ENCODE data around the gene ZGPAT. TPM values are rescaled to one million over a fixed set of nuclear protein-coding genes. Genes with fewer than 3 reads are reported as not detected.

ZGPAT gene
- total RNA-seq, 4 donors from 2014 or later = 29.1 to 346 (median 76.5) TPM

- no peak overlapping the region for H3K27ac ChIP-seq
- DNase-seq = no peak
- peaks cover 6 to 9% (median 7%) of the 10 kb centered on the region in 4 donors for H3K4me1 ChIP-seq
- H3K27me3 ChIP-seq = no peaks in the 10 kb centered on the region
- intact Hi-C loops (cut with DNase I; ENCODE audit: low total_unique reads) = no loop called here
- TF ChIP-seq CTCF (IDR thresholded peaks at IDR 0.05) = no peak
- no peak for TF ChIP-seq EP300 (IDR thresholded peaks at IDR 0.05; ENCODE audit: low read depth)
- TF ChIP-seq POLR2A (IDR thresholded peaks at IDR 0.05) = no peak
- no peak for TF ChIP-seq POLR2AphosphoS5 (IDR thresholded peaks at IDR 0.05)
- H3K4me3 ChIP-seq = no peak overlapping the region
- peaks cover 0 to 7% (median 0%) of the 10 kb centered on the region in 4 donors for H3K36me3 ChIP-seq
- in situ Hi-C loops (cut with MboI; ENCODE audit: low pct_ligation_motif_present in 1 of 4, low pct_unique_long_range_greater_than_20kb in 1 of 4, low sequenced_read_pairs in 3 of 4) = no loop called here
- WGBS, 2 donors (ENCODE audit: low coverage in 1 of 2) = 89% methylated on average over 24 of the region's 26 CpGs; no CpG with 5 or more reads in 1 of the 2 donors
- H3K9me3 ChIP-seq = no peaks in the 10 kb centered on the region
Observed at GRCh38 chr20:63663332-63664066, 44.3 kb upstream of the ZGPAT start.

DNA sequence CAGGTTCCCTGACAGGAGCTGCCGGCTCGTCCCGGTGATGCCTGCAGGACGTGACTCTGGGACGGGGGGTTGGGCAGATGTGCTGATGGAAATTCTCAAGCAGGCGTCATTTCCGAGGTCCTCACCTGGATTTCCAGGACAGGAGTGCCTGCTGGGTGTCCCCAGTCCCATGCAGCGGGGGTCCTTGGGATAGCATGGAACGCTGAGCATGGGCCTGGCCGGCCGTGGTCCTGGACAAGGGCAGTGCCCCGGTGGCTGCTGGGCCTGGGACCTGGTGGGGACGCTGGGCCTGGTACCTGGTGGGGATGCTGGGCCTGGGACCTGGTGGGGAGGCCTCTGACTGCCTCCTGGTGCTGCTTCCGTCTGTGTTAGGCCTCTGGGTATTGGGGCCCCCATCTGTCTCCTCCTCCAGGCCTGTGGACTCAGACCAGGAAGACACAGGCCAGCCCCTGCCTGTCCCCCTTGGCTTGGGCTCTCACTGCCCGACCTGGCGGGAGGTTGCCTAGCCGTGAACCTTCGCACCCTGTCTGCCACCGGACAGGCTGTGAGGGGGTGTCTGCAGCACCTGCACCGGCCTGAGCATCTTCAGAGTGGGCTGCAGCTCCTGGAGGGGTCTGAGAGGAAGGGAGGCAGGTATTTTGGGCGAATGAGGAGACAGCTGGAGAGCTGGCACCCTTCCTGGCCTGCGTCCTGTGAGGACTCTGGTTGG is 43.5 kb upstream of the ZGPAT start:
- TF ChIP-seq POLR2A (IDR thresholded peaks at IDR 0.05) = no peak
- TF ChIP-seq EP300 (IDR thresholded peaks at IDR 0.05; ENCODE audit: low read depth) = no peak
- TF ChIP-seq POLR2AphosphoS5 (IDR thresholded peaks at IDR 0.05) = no peak
- no peak for TF ChIP-seq CTCF (IDR thresholded peaks at IDR 0.05)
- intact Hi-C loops (cut with DNase I; ENCODE audit: low total_unique reads) = no loop called here
- Histone ChIP-seq H3K27me3 (no peaks in the 10 kb centered on the region), H3K4me3 (no peak overlapping the region), H3K4me1 (peaks cover 3 to 4% (median 4%) of the 10 kb centered on the region in 4 donors), H3K9me3 (no peaks in the 10 kb centered on the region), H3K36me3 (peaks cover 0 to 10% (median 0%) of the 10 kb centered on the region in 4 donors), H3K27ac (no peak overlapping the region)
- 91% methylated on average over 18 of the region's 22 CpGs; no CpG with 5 or more reads in 1 of the 2 donors for whole genome bisulfite sequencing, 2 donors (ENCODE audit: low coverage in 1 of 2)
- in situ Hi-C loops (cut with MboI; ENCODE audit: low pct_ligation_motif_present in 1 of 4, low pct_unique_long_range_greater_than_20kb in 1 of 4, low sequenced_read_pairs in 3 of 4) = no loop called here
- no peak for DNase-seq

DNA sequence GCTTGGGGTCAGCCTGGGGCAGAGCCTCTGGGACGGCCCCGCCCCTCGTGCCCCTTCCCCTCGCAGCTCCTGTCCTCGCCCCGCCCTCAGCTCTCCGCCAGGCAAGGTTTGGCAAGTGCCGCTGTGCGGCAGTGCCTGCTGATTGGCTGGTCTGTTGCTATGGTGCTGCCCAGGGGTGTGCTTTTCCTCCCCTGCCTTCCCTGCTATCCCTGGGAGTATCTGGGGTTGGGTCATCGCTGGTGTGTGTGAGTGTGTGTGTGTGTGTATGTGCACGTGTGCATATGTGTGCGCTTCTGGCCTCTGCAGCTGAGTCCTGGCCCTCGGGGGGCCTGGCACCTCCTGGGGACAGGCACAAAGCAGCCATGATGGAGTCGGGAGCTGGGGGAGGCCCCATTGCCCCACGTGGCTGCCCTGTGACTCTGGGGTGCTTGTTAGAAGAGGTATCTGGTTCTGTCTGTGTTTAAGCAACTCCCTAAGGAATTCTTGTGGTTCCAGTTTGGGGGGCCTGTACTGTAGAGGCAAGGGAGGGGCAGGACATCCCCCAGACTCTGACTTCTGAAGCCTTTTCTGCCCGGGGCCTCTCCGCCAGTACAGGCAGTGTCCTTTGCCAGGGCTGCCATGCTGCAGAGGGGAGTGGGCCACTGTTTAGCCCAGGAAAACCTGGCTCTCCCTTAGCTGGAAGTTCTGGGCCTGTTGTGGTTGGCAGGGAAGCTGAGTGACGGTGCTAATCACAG is 42.8 kb upstream of the ZGPAT start:
- H3K4me3 ChIP-seq = no peak overlapping the region
- TF ChIP-seq EP300 (IDR thresholded peaks at IDR 0.05; ENCODE audit: low read depth) (no peak), POLR2AphosphoS5 (IDR thresholded peaks at IDR 0.05) (no peak), POLR2A (IDR thresholded peaks at IDR 0.05) (no peak), CTCF (IDR thresholded peaks at IDR 0.05) (no peak)
- H3K4me1 ChIP-seq = no peaks in the 10 kb centered on the region
- no peak overlapping the region for H3K27ac ChIP-seq
- peaks cover 0 to 10% (median 0%) of the 10 kb centered on the region in 4 donors for H3K36me3 ChIP-seq
- in situ Hi-C loops (cut with MboI; ENCODE audit: low pct_ligation_motif_present in 1 of 4, low pct_unique_long_range_greater_than_20kb in 1 of 4, low sequenced_read_pairs in 3 of 4) (no loop called here), intact Hi-C loops (cut with DNase I; ENCODE audit: low total_unique reads) (no loop called here)
- H3K27me3 ChIP-seq = no peaks in the 10 kb centered on the region
- 67% methylated on average over 18 of the region's 18 CpGs; no CpG with 5 or more reads in 1 of the 2 donors for WGBS, 2 donors (ENCODE audit: low coverage in 1 of 2)
- no peaks in the 10 kb centered on the region for H3K9me3 ChIP-seq
- no peak for DNase-seq

DNA sequence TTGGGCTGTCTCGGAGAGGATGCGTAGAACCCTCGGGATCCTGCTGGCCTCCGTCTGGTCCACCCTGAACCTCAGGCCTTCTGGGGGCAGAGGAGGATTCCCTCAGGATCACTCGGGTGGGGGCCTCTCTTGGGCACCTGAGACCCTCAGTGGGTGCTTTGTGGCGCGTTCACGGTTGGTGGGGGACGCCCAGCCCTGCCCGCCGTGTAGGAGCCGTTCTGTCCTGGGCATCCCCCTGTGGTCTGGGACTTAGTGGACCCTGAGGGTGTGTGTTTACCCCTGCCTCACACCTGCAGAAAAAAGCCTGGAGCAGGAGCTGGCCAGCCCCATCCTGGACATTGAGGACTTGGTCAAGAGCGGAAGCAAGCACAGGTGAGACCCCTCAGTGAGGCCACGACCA is 42.1 kb upstream of the ZGPAT start:
- H3K4me3 ChIP-seq = no peak overlapping the region
- DNase-seq = no peak
- no peaks in the 10 kb centered on the region for H3K4me1 ChIP-seq
- TF ChIP-seq POLR2AphosphoS5 (IDR thresholded peaks at IDR 0.05) (no peak), CTCF (IDR thresholded peaks at IDR 0.05) (no peak), EP300 (IDR thresholded peaks at IDR 0.05; ENCODE audit: low read depth) (no peak), POLR2A (IDR thresholded peaks at IDR 0.05) (no peak)
- H3K9me3 ChIP-seq = no peaks in the 10 kb centered on the region
- intact Hi-C loops (cut with DNase I; ENCODE audit: low total_unique reads) = no loop called here
- in situ Hi-C loops (cut with MboI; ENCODE audit: low pct_ligation_motif_present in 1 of 4, low pct_unique_long_range_greater_than_20kb in 1 of 4, low sequenced_read_pairs in 3 of 4) = no loop called here
- no peaks in the 10 kb centered on the region for H3K27me3 ChIP-seq
- no peak overlapping the region for H3K27ac ChIP-seq
- peaks cover 0 to 10% (median 0%) of the 10 kb centered on the region in 4 donors for H3K36me3 ChIP-seq
- 87% methylated on average over 12 of the region's 14 CpGs; no CpG with 5 or more reads in 1 of the 2 donors for WGBS, 2 donors (ENCODE audit: low coverage in 1 of 2)

Data from transverse colon (tissue), 4 donors.